Measurements from ENCODE around the gene SCD5.

Gene SCD5

GRCh38 chr4:82726596-82726995, 72.0 kb downstream of the SCD5 start:
- DNase-seq (ENCODE audit: low spot score) = no peak

GRCh38 chr4:82721819-82722423, 76.7 kb downstream of the SCD5 start:
- DNase-seq (ENCODE audit: low spot score) = peak; percentile 42

GRCh38 chr4:82718162-82718940, 80.2 kb downstream of the SCD5 start:
- no peak for DNase-seq (ENCODE audit: low spot score)

GRCh38 chr4:82715731-82716617, 82.6 kb downstream of the SCD5 start:
- peak; percentile 61 for DNase-seq (ENCODE audit: low spot score)

- no peak for DNase-seq (ENCODE audit: low spot score)
Observed at GRCh38 chr4:82713856-82714255, 84.7 kb downstream of the SCD5 start.

- no peak for DNase-seq (ENCODE audit: low spot score)
Observed at GRCh38 chr4:82712561-82712960, 86.0 kb downstream of the SCD5 start.

GRCh38 chr4:82711158-82711785, 87.3 kb downstream of the SCD5 start:
- peak; percentile 33 for DNase-seq (ENCODE audit: low spot score)

GRCh38 chr4:82710197-82710929, 88.2 kb downstream of the SCD5 start:
- DNase-seq (ENCODE audit: low spot score) = no peak

GRCh38 chr4:82708982-82709381, 89.6 kb downstream of the SCD5 start:
- peak; percentile 18 for DNase-seq (ENCODE audit: low spot score)

- DNase-seq (ENCODE audit: low spot score) = peak; percentile 65
Observed at GRCh38 chr4:82706349-82707000, 92.1 kb downstream of the SCD5 start.

- no peak for DNase-seq (ENCODE audit: low spot score)
Observed at GRCh38 chr4:82705928-82706300, 92.7 kb downstream of the SCD5 start.

GRCh38 chr4:82705169-82705927, 93.2 kb downstream of the SCD5 start:
- no peak for DNase-seq (ENCODE audit: low spot score)

- no peak for DNase-seq (ENCODE audit: low spot score)
Observed at GRCh38 chr4:82704156-82704555, 94.4 kb downstream of the SCD5 start.

GRCh38 chr4:82698412-82698811, 100.2 kb downstream of the SCD5 start:
- no peak for DNase-seq (ENCODE audit: low spot score)

GRCh38 chr4:82697561-82697960, 101.0 kb downstream of the SCD5 start:
- no peak for DNase-seq (ENCODE audit: low spot score)

- no peak for DNase-seq (ENCODE audit: low spot score)
Observed at GRCh38 chr4:82696117-82696860, 102.3 kb downstream of the SCD5 start.

- DNase-seq (ENCODE audit: low spot score) = no peak
Observed at GRCh38 chr4:82694892-82695291, 103.7 kb downstream of the SCD5 start.

- no peak for DNase-seq (ENCODE audit: low spot score)
Observed at GRCh38 chr4:82694046-82694445, 104.5 kb downstream of the SCD5 start.

- no peak for DNase-seq (ENCODE audit: low spot score)
Observed at GRCh38 chr4:82692101-82692780, 106.4 kb downstream of the SCD5 start.
